NCI-H1092 (cell line): ENCODE measurements around the gene RPL23.
"Not testable (repeated sequence)": the region's sequence is repeated elsewhere in the genome, so short reads cannot be mapped to it uniquely, and the experiment has no call there.

Experiments used
- DNase-seq: peaks from one replicate; lab custom pipeline; 2025; lab: John Stamatoyannopoulos, UW

Gene RPL23

GRCh38 chr17:38867179-38867967 is 13.9 kb upstream of the RPL23 start:
- peak; percentile 63 for DNase-seq

GRCh38 chr17:38864636-38865398 is 11.3 kb upstream of the RPL23 start:
- DNase-seq = no peak

GRCh38 chr17:38861399-38861843 is 7.9 kb upstream of the RPL23 start:
- DNase-seq = no peak

- DNase-seq = no peak
Observed at GRCh38 chr17:38857271-38857670, 3.8 kb upstream of the RPL23 start.

GRCh38 chr17:38855101-38855714 is 1.7 kb upstream of the RPL23 start:
- DNase-seq = not testable (repeated sequence)

GRCh38 chr17:38852771-38853291 is 690 bp downstream of the RPL23 start:
- DNase-seq = no peak

GRCh38 chr17:38851434-38851833 is 2.1 kb downstream of the RPL23 start:
- no peak for DNase-seq

- no peak for DNase-seq
Observed at GRCh38 chr17:38850374-38850773, 3.1 kb downstream of the RPL23 start.

- no peak for DNase-seq
Observed at GRCh38 chr17:38848939-38849605, 4.4 kb downstream of the RPL23 start.

GRCh38 chr17:38848557-38848891 is 5.0 kb downstream of the RPL23 start:
- no peak for DNase-seq

- DNase-seq = no peak
Observed at GRCh38 chr17:38844261-38844757, 9.2 kb downstream of the RPL23 start.

- no peak for DNase-seq
Observed at GRCh38 chr17:38825762-38826247, 27.7 kb downstream of the RPL23 start.

GRCh38 chr17:38824899-38825761 is 28.4 kb downstream of the RPL23 start, which contains the start of gene CWC25:
Gene CWC25, minus strand, starts transcription at chr17:38825321. Its CDS starts 138 bp downstream, at chr17:38825183.
- peak; percentile 84 for DNase-seq

- no peak for DNase-seq
Observed at GRCh38 chr17:38815576-38816193, 37.8 kb downstream of the RPL23 start.

- DNase-seq = no peak
Observed at GRCh38 chr17:38809828-38810227, 43.7 kb downstream of the RPL23 start.

- DNase-seq = no peak
Observed at GRCh38 chr17:38800237-38800760, 53.2 kb downstream of the RPL23 start.

- DNase-seq = peak; percentile 97
Observed at GRCh38 chr17:38799501-38800236, 53.9 kb downstream of the RPL23 start, which contains the start of gene PIP4K2B. Gene PIP4K2B, minus strand, starts transcription at chr17:38799556. Its CDS starts 132 bp downstream, at chr17:38799424.

GRCh38 chr17:38798614-38799500 is 54.7 kb downstream of the RPL23 start:
- no peak for DNase-seq
